ENCODE results near the gene SRSF7.
A peak's percentile ranks its signal among the peaks of the same experiment; 100 is the strongest.
"Not testable (repeated sequence)": the region's sequence is repeated elsewhere in the genome, so short reads cannot be mapped to it uniquely, and the experiment has no call there.

Gene SRSF7

GRCh38 chr2:38754049-38754448 is 2.9 kb upstream of the SRSF7 start:
- DNase-seq (ENCODE audit: low read depth): no peak

GRCh38 chr2:38751596-38752410 is 642 bp upstream of the SRSF7 start:
- DNase-seq (ENCODE audit: low read depth): no peak

- peak; percentile 18 for DNase-seq (ENCODE audit: low read depth)
Observed at GRCh38 chr2:38750011-38750890, 910 bp downstream of the SRSF7 start.

- DNase-seq (ENCODE audit: low read depth): no peak
Observed at GRCh38 chr2:38748943-38749804, 2.0 kb downstream of the SRSF7 start.

GRCh38 chr2:38748391-38748790 is 2.8 kb downstream of the SRSF7 start:
- no peak for DNase-seq (ENCODE audit: low read depth)

- no peak for DNase-seq (ENCODE audit: low read depth)
Observed at GRCh38 chr2:38747819-38748218, 3.3 kb downstream of the SRSF7 start.

- DNase-seq (ENCODE audit: low read depth): no peak
Observed at GRCh38 chr2:38747007-38747424, 4.1 kb downstream of the SRSF7 start.

GRCh38 chr2:38745267-38745666 is 5.9 kb downstream of the SRSF7 start:
- DNase-seq (ENCODE audit: low read depth): no peak

- no peak for DNase-seq (ENCODE audit: low read depth)
Observed at GRCh38 chr2:38744399-38744780, 6.8 kb downstream of the SRSF7 start.

GRCh38 chr2:38743672-38744398 is 7.3 kb downstream of the SRSF7 start:
- no peak for DNase-seq (ENCODE audit: low read depth)

- DNase-seq (ENCODE audit: low read depth): no peak
Observed at GRCh38 chr2:38742797-38743559, 8.2 kb downstream of the SRSF7 start.

- DNase-seq (ENCODE audit: low read depth): no peak
Observed at GRCh38 chr2:38740851-38741731, 10.1 kb downstream of the SRSF7 start.

- DNase-seq (ENCODE audit: low read depth): no peak
Observed at GRCh38 chr2:38739524-38739923, 11.6 kb downstream of the SRSF7 start.

GRCh38 chr2:38737925-38738324 is 13.2 kb downstream of the SRSF7 start:
- no peak for DNase-seq (ENCODE audit: low read depth)

- DNase-seq (ENCODE audit: low read depth): not testable (repeated sequence)
Observed at GRCh38 chr2:38737000-38737698, 14.0 kb downstream of the SRSF7 start.

GRCh38 chr2:38735999-38736320 is 15.2 kb downstream of the SRSF7 start:
- DNase-seq (ENCODE audit: low read depth): no peak

GRCh38 chr2:38734299-38735058 is 16.7 kb downstream of the SRSF7 start:
- DNase-seq (ENCODE audit: low read depth): no peak

- DNase-seq (ENCODE audit: low read depth): no peak
Observed at GRCh38 chr2:38733300-38733971, 17.7 kb downstream of the SRSF7 start.
